Activated naive CD8-positive, alpha-beta T cell treated with anti-CD3 and anti-CD28 coated beads, Interleukin-2, amount 10 ng/mL, durations not matched to agents 7 days and 5 days (primary cell): ENCODE data around the gene ATG16L2. TPM values are rescaled to one million over a fixed set of nuclear protein-coding genes. Genes with fewer than 3 reads are reported as not detected.

Source experiments
- microRNA-seq: library from miRNA; unstranded; fragments of <30 nt; microRNA quantifications from one replicate; pipeline ENCODE4 v1.2.0, GENCODE V29; 2022
- total RNA-seq, 2 experiments: library from RNA; stranded (reverse); gene quantifications; one replicate each; pipeline ENCODE4 v1.2.3, GENCODE V29; 2021

ATG16L2 gene
- total RNA-seq, 2 experiments from 2014 or later: 159 to 163 TPM

Small RNA genes lying within 50 kb of the gene (microRNA-seq; reads per million reads assigned to microRNA genes)
- not detected for gene MIR4692

Other genes with a start within 250 kb of the ATG16L2 start
- under 1 TPM in 1 of 2 experiments, not detected in 1; 0.83 TPM for gene PDE2A, start 140.0 kb upstream of the ATG16L2 start, total RNA-seq
- gene ARAP1, start 62.0 kb upstream of the ATG16L2 start, total RNA-seq: 100 to 1,000 TPM; 129 to 134 TPM
- 1 to 10 TPM; 7.8 to 8.0 TPM for gene STARD10, start 20.4 kb upstream of the ATG16L2 start, total RNA-seq